Measurements from ENCODE around the gene MLEC. TPM values are rescaled to one million over a fixed set of nuclear protein-coding genes. Genes with fewer than 3 reads are reported as not detected.

Gene MLEC
- total and polyA plus RNA-seq, 12 donors: 68.3 to 555 (median 264) TPM

DNA sequence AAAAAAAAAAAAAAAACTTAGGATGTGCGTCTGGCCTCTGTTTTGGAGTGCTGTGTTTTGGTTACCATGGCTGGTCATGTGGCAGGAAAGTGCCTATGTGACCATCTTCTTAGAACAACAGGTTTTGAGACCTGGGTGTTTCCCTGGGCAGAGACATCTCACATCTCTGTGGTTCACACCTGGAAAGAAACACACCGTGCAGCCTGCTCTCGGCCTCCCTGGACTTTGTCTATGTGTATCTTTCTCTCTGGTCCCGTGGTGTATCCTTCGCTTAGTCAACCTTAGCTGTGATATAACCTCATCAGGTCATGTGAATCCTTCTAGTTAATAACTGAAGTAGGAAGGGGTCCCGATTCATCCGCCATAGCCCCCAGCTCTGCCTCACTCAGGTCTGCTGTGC is 61.3 kb downstream of the MLEC start:
- TF ChIP-seq POLR2A (IDR thresholded peaks at IDR 0.05): no peak
- TF ChIP-seq CTCF (IDR thresholded peaks at IDR 0.05): no peak
- intact Hi-C loops (cut with DNase I): no loop called here
- H3K4me1 ChIP-seq (replicated peaks in 1 of 2): no peaks in the 10 kb centered on the region
- H3K4me3 ChIP-seq: no peak overlapping the region
- no peaks in the 10 kb centered on the region for H3K9me3 ChIP-seq (replicated peaks in 1 of 3)
- no peaks in the 10 kb centered on the region for H3K27me3 ChIP-seq
- H3K36me3 ChIP-seq (replicated peaks in 1 of 2): no peaks in the 10 kb centered on the region
- 88 to 93% (median 90%) methylated on average over 7 of the region's 7 CpGs for WGBS, 4 donors
- DNase-seq: no peak
- no peak overlapping the region for H3K27ac ChIP-seq

GRCh38 chr12:120749256-120749655 is 62.3 kb downstream of the MLEC start:
- no peaks in the 10 kb centered on the region for H3K9me3 ChIP-seq (replicated peaks in 1 of 3)
- H3K27me3 ChIP-seq: no peaks in the 10 kb centered on the region
- 68 to 74% (median 71%) methylated on average over 5 of the region's 5 CpGs for WGBS, 4 donors
- no peaks in the 10 kb centered on the region for H3K36me3 ChIP-seq (replicated peaks in 1 of 2)
- no peaks in the 10 kb centered on the region for H3K4me1 ChIP-seq (replicated peaks in 1 of 2)
- TF ChIP-seq CTCF (IDR thresholded peaks at IDR 0.05): no peak
- H3K4me3 ChIP-seq: no peak overlapping the region
- no peak for DNase-seq
- no peak overlapping the region for H3K27ac ChIP-seq
- intact Hi-C loops (cut with DNase I): no loop called here

DNA sequence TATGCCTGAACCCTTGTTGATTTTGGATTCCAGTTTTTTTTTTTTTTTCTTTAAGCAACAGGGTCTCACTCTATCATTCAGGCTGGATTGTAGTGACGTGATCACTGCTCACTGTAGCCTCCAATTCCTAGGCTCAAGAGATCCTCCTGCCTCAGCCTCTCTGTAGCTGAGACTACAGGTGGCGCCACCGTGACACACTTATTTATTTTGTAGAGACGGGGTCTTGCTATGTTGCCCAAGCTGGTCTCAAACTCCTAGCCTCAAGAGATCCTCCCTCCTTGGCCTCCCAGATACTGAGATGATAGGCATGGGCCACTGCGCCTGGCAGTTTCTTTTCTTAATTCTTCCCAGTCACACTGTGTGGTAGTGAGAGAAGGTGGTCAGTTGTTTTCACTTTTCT is 63.9 kb downstream of the MLEC start:
- 90 to 98% (median 94%) methylated on average over 5 of the region's 5 CpGs for WGBS, 4 donors
- Histone ChIP-seq H3K9me3 (replicated peaks in 1 of 3) (no peaks in the 10 kb centered on the region), H3K4me3 (no peak overlapping the region), H3K36me3 (replicated peaks in 1 of 2) (no peaks in the 10 kb centered on the region), H3K4me1 (replicated peaks in 1 of 2) (no peaks in the 10 kb centered on the region), H3K27ac (no peak overlapping the region), H3K27me3 (no peaks in the 10 kb centered on the region)
- intact Hi-C loops (cut with DNase I): loop anchor here in 1 of 2 donors (10.0 kb wide), 1 partner anchor 224 kb away; the partner anchor contains the start of gene HNF1A
- DNase-seq: no peak
- TF ChIP-seq POLR2A (IDR thresholded peaks at IDR 0.05): no peak
- no peak for TF ChIP-seq CTCF (IDR thresholded peaks at IDR 0.05)

DNA sequence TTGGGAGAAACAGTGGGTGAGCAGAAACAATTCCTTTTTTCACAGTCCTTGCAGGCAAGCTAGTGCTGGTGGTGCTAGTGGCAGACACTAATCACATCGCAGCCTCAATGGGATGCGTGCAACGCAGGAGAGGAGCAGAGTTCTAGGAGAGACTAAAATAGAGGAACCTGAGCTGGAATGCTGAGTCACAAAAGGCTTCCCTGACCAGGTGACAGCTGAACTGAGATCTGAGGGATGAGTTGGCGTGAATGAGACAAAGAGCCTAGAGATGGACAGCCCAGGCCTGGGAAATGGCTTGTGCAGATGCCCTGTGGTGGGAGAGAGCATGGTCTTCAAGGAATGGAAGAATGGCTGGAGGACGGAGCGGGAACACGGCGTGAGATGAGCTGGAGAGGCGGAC is 64.4 kb downstream of the MLEC start:
- Histone ChIP-seq H3K27me3 (no peaks in the 10 kb centered on the region), H3K36me3 (replicated peaks in 1 of 2) (no peaks in the 10 kb centered on the region), H3K9me3 (replicated peaks in 1 of 3) (no peaks in the 10 kb centered on the region), H3K4me3 (no peak overlapping the region), H3K27ac (no peak overlapping the region), H3K4me1 (replicated peaks in 1 of 2) (no peaks in the 10 kb centered on the region)
- intact Hi-C loops (cut with DNase I): loop anchor here in 1 of 2 donors (10.0 kb wide), 1 partner anchor 223 kb away; the partner anchor contains the start of gene HNF1A
- no peak for DNase-seq
- TF ChIP-seq POLR2A (IDR thresholded peaks at IDR 0.05) (no peak), CTCF (IDR thresholded peaks at IDR 0.05) (no peak)
- WGBS, 4 donors: 95 to 97% (median 97%) methylated on average over 9 of the region's 9 CpGs

Other genes with a start within 250 kb of the MLEC start
- 1,000 to 10,000 TPM in 1 of 9 donors, 100 to 1,000 TPM in 8; 378 to 1,017 (median 716) TPM for gene COX6A1, start 249.0 kb upstream of the MLEC start, total RNA-seq
- gene COX6A1, start 249.0 kb upstream of the MLEC start, polyA plus RNA-seq: 1,000 to 10,000 TPM in 1 of 3 donors, 100 to 1,000 TPM in 2; 504 to 1,577 (median 661) TPM
- gene TRIAP1, start 240.8 kb upstream of the MLEC start, total RNA-seq: 10 to 100 TPM in 8 of 9 donors, 1 to 10 TPM in 1; 8.2 to 53.5 (median 19.9) TPM
- 10 to 100 TPM; 19.2 to 35.6 (median 19.9) TPM for gene TRIAP1, start 240.8 kb upstream of the MLEC start, polyA plus RNA-seq
- gene GATC, start 240.7 kb upstream of the MLEC start, total RNA-seq: 10 to 100 TPM; 21.9 to 43.6 (median 32.4) TPM
- gene GATC, start 240.7 kb upstream of the MLEC start, polyA plus RNA-seq: 10 to 100 TPM in 1 of 3 donors, 1 to 10 TPM in 2; 9.0 to 29.8 (median 9.3) TPM
- 100 to 1,000 TPM in 6 of 9 donors, 10 to 100 TPM in 3; 55.5 to 206 (median 179) TPM for gene SRSF9, start 217.4 kb upstream of the MLEC start, total RNA-seq
- 100 to 1,000 TPM in 1 of 3 donors, 10 to 100 TPM in 2; 62.5 to 123 (median 75.4) TPM for gene SRSF9, start 217.4 kb upstream of the MLEC start, polyA plus RNA-seq
- gene DYNLL1, start 191.0 kb upstream of the MLEC start, total RNA-seq: 100 to 1,000 TPM; 168 to 463 (median 304) TPM
- gene DYNLL1, start 191.0 kb upstream of the MLEC start, polyA plus RNA-seq: 100 to 1,000 TPM; 301 to 378 (median 335) TPM
- 10 to 100 TPM; 24.9 to 74.4 (median 34.9) TPM for gene COQ5, start 158.0 kb upstream of the MLEC start, total RNA-seq
- gene COQ5, start 158.0 kb upstream of the MLEC start, polyA plus RNA-seq: 10 to 100 TPM; 31.9 to 46.6 (median 34.2) TPM
- gene RNF10, start 152.8 kb upstream of the MLEC start, total RNA-seq: 100 to 1,000 TPM in 8 of 9 donors, 10 to 100 TPM in 1; 99.9 to 366 (median 237) TPM
- gene RNF10, start 152.8 kb upstream of the MLEC start, polyA plus RNA-seq: 100 to 1,000 TPM; 194 to 741 (median 572) TPM
- 10 to 100 TPM; 31.4 to 92.4 (median 65.0) TPM for gene POP5, start 105.7 kb upstream of the MLEC start, total RNA-seq
- 100 to 1,000 TPM in 2 of 3 donors, 10 to 100 TPM in 1; 69.0 to 158 (median 116) TPM for gene POP5, start 105.7 kb upstream of the MLEC start, polyA plus RNA-seq
- gene CABP1, start 46.5 kb upstream of the MLEC start, total RNA-seq: 1 to 10 TPM in 7 of 9 donors, under 1 TPM in 1, not detected in 1; 0.42 to 3.9 (median 2.1) TPM
- 1 to 10 TPM; 2.3 to 5.1 (median 2.9) TPM for gene CABP1, start 46.5 kb upstream of the MLEC start, polyA plus RNA-seq
- gene UNC119B, start 23.3 kb downstream of the MLEC start, total RNA-seq: 10 to 100 TPM; 21.5 to 97.5 (median 66.2) TPM
- 10 to 100 TPM; 14.0 to 43.9 (median 17.9) TPM for gene UNC119B, start 23.3 kb downstream of the MLEC start, polyA plus RNA-seq
- gene ACADS, start 38.7 kb downstream of the MLEC start, total RNA-seq: 100 to 1,000 TPM in 4 of 9 donors, 10 to 100 TPM in 5; 54.9 to 179 (median 94.1) TPM
- gene ACADS, start 38.7 kb downstream of the MLEC start, polyA plus RNA-seq: 10 to 100 TPM in 2 of 3 donors, 1 to 10 TPM in 1; 6.2 to 68.4 (median 53.9) TPM
- 10 to 100 TPM; 10.5 to 50.3 (median 22.0) TPM for gene SPPL3, start 217.2 kb downstream of the MLEC start, total RNA-seq
- 10 to 100 TPM; 13.4 to 50.6 (median 13.4) TPM for gene SPPL3, start 217.2 kb downstream of the MLEC start, polyA plus RNA-seq